Body of pancreas (tissue), 4 donors: ENCODE measurements around the gene TNRC18.

Experiments used
- POLR2A ChIP-seq, 3 donors: fragments of 450-650 bp; IDR thresholded peaks; one replicate each; pipeline ENCODE4 v1.6.1; 2016; ENCODE audit warnings: antibody characterized with exemption in 3 of 3, mild to moderate bottlenecking in 2 of 3
- TF ChIP-seq, protein P1 (sequence below), 7 experiments: fragments of 450-650 bp in 4 of 7; fragments of 200-600 bp in 3 of 7; sonication (generic) in 3 of 7; IDR thresholded peaks; one replicate each; pipeline ENCODE4 v1.5.1; 2016 to 2019; ENCODE audit warnings: antibody characterized with exemption in 7 of 7

DNA sequence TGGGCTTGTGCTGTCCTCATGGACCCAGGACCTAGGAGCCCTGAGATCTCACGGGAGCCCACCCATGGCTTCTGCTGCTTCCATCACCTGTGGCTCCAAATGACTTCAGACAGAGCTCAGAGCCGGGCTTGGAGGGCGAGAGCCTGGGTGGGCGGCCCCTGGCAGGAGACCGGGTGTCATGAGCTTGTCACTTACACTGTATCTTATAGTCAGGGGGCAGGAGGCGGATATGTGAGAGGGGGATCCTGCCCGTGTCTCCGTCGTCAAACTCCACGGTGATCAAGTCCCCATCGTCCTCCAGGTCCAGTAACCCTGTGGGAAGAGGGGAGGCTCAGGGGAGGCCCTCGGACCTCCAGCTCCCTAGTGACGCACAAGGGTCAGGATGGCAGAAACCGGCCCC, 107.9 kb downstream of the TNRC18 start:
- TF ChIP-seq, protein P1, sequence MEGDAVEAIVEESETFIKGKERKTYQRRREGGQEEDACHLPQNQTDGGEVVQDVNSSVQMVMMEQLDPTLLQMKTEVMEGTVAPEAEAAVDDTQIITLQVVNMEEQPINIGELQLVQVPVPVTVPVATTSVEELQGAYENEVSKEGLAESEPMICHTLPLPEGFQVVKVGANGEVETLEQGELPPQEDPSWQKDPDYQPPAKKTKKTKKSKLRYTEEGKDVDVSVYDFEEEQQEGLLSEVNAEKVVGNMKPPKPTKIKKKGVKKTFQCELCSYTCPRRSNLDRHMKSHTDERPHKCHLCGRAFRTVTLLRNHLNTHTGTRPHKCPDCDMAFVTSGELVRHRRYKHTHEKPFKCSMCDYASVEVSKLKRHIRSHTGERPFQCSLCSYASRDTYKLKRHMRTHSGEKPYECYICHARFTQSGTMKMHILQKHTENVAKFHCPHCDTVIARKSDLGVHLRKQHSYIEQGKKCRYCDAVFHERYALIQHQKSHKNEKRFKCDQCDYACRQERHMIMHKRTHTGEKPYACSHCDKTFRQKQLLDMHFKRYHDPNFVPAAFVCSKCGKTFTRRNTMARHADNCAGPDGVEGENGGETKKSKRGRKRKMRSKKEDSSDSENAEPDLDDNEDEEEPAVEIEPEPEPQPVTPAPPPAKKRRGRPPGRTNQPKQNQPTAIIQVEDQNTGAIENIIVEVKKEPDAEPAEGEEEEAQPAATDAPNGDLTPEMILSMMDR (IDR thresholded peaks at IDR 0.05) = no peak
- no peak for TF ChIP-seq POLR2A (IDR thresholded peaks at IDR 0.05)
